Small intestine (tissue), 7 donors: ENCODE data around the gene TPM3. TPM values are rescaled to one million over a fixed set of nuclear protein-coding genes. Genes with fewer than 3 reads are reported as not detected.
A peak's percentile ranks its signal among the peaks of the same experiment; 100 is the strongest.

Source experiments
- DNase-seq, 2 donors: peaks; one replicate each; pipeline versions ENCODE4 v3.0.0 to v3.0.0-alpha.2; 2013
- FAIRE-seq: peaks from 2 replicates; lab custom pipeline; 2012; peaks lifted over from hg19 to GRCh38; lab: Jason Lieb, UNC
- H3K27ac ChIP-seq, 3 donors: one replicate each; pipeline ENCODE4 v1.5.1; 2013; ENCODE audit warnings: low read length in 2 of 3, mild to moderate bottlenecking in 2 of 3, control low read depth in 1 of 3, inconsistent platforms in 1 of 3, low read depth in 1 of 3, moderate library complexity in 1 of 3
- H3K27me3 ChIP-seq, 3 donors: one replicate each; pipeline ENCODE4 v1.6.1; 2013; ENCODE audit warnings: low read length in 3 of 3, inconsistent platforms in 1 of 3; ENCODE audit not compliant: control insufficient read depth in 3 of 3, insufficient read depth in 3 of 3
- H3K36me3 ChIP-seq, 3 donors: one replicate each; pipeline ENCODE4 v1.6.1; 2013; ENCODE audit warnings: low read length in 3 of 3, inconsistent platforms in 1 of 3, low read depth in 1 of 3, mild to moderate bottlenecking in 1 of 3, moderate library complexity in 1 of 3; ENCODE audit not compliant: control insufficient read depth in 3 of 3, insufficient read depth in 2 of 3
- H3K4me1 ChIP-seq, 3 donors: one replicate each; pipeline ENCODE4 v1.6.1; 2013; ENCODE audit warnings: low read length in 2 of 3, inconsistent platforms in 1 of 3, low read depth in 1 of 3, mild to moderate bottlenecking in 1 of 3, moderate library complexity in 1 of 3; ENCODE audit not compliant: control insufficient read depth in 3 of 3, insufficient read depth in 2 of 3
- H3K4me3 ChIP-seq, 3 donors: one replicate each; pipeline ENCODE4 v1.5.1; 2013; ENCODE audit warnings: low read length in 3 of 3, control low read depth in 1 of 3, inconsistent platforms in 1 of 3, low read depth in 1 of 3, mild to moderate bottlenecking in 1 of 3, moderate library complexity in 1 of 3
- H3K9me3 ChIP-seq, 2 donors: one replicate each; pipeline ENCODE4 v1.6.1; 2013; ENCODE audit warnings: low read depth in 1 of 2, low read length in 1 of 2; ENCODE audit not compliant: control insufficient read depth in 2 of 2, insufficient read depth in 1 of 2
- WGBS, 3 donors: extraction: QIAGEN DNeasy Blood & Tissue Kit; methylation state at CpG; one replicate each; pipeline ENCODE4 v1.1.7; 2013; 5-methylcytosine and 5-hydroxymethylcytosine counted together
- polyA plus RNA-seq, 4 donors: library from polyadenylated mRNA; stranded (reverse) in 3 of 4; unstranded in 1 of 4; fragments of 200-250 nt in 3 of 4; fragments of 120-200 nt in 1 of 4; gene quantifications; one replicate each; pipeline versions ENCODE4 v1.2.1 to v1.2.3, GENCODE V29; 2013
- donor health status: healthy with polysubstance abuse.
- donor health status: control.
- donor health status: control.
- donor health status: Bipolar disorder and iron deficiency.
- donor health status: healthy.

The TPM3 gene
- polyA plus RNA-seq, 4 donors = 244 to 335 (median 277) TPM

DNA sequence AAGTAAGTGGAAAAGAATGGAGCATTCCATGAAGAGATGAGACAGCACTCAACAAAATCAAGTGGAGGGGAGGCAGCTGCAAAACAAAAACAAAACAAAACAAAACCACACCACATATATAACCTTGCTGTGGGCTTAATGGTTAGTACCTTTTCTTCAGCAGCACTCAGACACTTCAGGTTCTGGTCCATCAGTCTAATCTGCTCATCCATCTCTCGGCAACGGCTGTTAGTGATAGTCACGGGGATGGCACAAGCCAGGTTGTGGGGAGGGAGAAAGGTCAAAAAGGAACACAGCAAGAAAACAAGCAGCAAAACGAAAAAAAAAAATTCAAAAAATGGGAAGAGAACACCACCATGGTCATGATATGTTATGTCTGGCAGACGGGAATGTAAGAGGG is 20.0 kb downstream of the TPM3 start:
- H3K36me3 ChIP-seq = peaks cover 35 to 66% (median 50%) of the 10 kb centered on the region in 3 donors
- DNase-seq = no peak
- WGBS, 3 donors = 86 to 91% (median 91%) methylated on average over 5 of the region's 5 CpGs
- no peak overlapping the region for H3K27ac ChIP-seq
- no peaks in the 10 kb centered on the region for H3K9me3 ChIP-seq
- H3K4me3 ChIP-seq = no peak overlapping the region
- no peaks in the 10 kb centered on the region for H3K27me3 ChIP-seq
- FAIRE-seq = no peak
- peaks cover 0 to 10% (median 5%) of the 10 kb centered on the region in 3 donors for H3K4me1 ChIP-seq

DNA sequence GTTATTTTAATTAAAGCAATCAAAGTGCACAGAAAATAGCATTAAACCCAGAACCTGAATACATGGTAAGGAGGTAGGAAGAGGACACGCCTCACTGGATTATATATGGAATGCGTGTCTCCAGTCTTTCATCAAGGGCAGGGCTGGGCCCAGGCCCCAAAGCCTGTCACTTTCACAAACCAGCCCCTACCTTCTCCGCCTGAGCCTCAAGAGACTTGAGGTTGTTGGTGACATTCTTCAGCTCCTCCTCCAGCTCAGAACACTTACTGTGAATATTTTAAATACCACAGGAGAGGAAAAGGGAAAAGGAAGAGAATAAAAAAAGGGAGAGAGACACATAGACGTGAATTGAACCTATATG is 20.7 kb downstream of the TPM3 start:
- 88 to 89% (median 88%) methylated on average over 4 of the region's 4 CpGs for WGBS, 3 donors
- Histone ChIP-seq H3K27ac (no peak overlapping the region), H3K9me3 (no peaks in the 10 kb centered on the region), H3K36me3 (peaks cover 37 to 73% (median 52%) of the 10 kb centered on the region in 3 donors), H3K4me1 (peaks cover 0 to 5% (median 0%) of the 10 kb centered on the region in 3 donors), H3K27me3 (no peaks in the 10 kb centered on the region), H3K4me3 (no peak overlapping the region)
- DNase-seq (no peak), FAIRE-seq (no peak)

DNA sequence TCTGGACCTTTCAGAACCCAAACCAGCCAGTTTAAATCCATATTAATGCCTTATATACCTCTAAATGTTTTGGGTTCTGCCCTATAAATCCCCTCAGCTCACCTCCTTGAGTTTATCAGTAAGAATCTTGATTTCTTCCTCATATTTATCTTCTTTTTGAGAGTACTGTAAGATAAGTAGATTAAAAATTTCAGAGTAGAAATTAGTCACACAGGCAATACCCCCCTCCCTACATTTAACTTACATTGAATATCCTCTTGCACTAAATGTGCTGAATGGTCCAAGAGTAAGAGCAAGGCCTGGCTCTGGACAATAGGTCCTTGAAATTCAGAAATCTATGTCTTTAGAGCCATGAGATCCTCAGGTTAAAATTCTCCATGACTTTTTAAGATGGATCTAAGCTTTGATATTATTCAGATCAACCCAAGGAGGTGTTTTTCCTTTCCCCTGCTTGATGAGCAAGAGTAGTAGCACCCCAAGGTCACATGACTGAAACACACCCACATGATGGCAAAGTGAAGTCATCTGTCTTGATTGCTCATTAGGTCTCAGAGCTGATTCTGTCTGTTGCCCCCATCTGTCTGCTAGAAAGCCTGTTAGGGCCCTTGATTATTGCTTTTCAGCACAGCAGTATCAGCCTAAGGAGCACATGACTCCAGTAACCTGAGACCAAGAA is 21.2 kb downstream of the TPM3 start:
- H3K4me1 ChIP-seq = no peaks in the 10 kb centered on the region
- DNase-seq (no peak), FAIRE-seq (no peak)
- H3K4me3 ChIP-seq = no peak overlapping the region
- peaks cover 37 to 69% (median 54%) of the 10 kb centered on the region in 3 donors for H3K36me3 ChIP-seq
- no peak overlapping the region for H3K27ac ChIP-seq
- H3K27me3 ChIP-seq = no peaks in the 10 kb centered on the region
- H3K9me3 ChIP-seq = no peaks in the 10 kb centered on the region

DNA sequence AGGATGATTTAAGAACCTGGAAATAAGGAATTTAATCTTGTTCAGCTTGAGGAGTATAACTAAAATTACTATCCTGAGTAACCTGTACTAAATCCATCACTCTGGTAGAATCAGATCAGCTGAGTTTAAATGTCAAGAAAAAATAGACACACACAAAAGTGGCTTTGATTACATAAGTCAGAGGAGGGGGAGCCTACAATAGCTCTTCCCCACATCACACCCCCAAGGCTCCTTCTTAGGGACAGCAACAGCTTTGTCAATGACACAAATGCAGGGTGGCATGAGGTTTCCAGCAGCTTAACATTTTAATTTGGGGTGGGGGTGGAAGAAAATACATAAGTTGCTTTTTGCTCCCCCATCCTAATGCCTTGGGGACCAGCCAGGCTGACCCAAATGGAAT is 24.4 kb downstream of the TPM3 start:
- DNase-seq (no peak), FAIRE-seq (no peak)
- Histone ChIP-seq H3K27me3 (no peaks in the 10 kb centered on the region), H3K9me3 (no peaks in the 10 kb centered on the region), H3K4me1 (no peaks in the 10 kb centered on the region), H3K4me3 (no peak overlapping the region), H3K36me3 (peaks cover 34 to 63% (median 58%) of the 10 kb centered on the region in 3 donors), H3K27ac (no peak overlapping the region)

DNA sequence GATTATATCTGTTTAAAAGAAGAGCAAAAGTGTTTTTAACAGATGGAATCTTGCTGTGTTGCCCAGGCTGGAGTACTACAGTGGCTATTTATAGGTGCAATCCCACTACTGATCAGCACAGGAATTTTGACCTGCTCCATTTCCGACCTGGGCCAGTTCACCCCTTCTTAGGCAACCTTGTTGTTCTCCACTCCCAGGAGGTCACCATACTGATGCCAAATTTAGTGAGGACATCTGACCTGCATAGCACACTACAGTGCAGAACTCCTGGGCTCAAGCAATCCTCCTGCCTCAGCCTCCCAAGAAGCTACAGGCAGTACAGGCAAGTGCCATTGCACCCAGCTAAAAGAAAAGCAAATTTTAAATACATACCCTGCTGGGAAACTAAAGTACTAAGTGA is 25.7 kb downstream of the TPM3 start:
- FAIRE-seq = no peak
- Histone ChIP-seq H3K27me3 (no peaks in the 10 kb centered on the region), H3K4me3 (no peak overlapping the region), H3K27ac (no peak overlapping the region), H3K9me3 (no peaks in the 10 kb centered on the region), H3K36me3 (peaks cover 25 to 58% (median 51%) of the 10 kb centered on the region in 3 donors), H3K4me1 (no peaks in the 10 kb centered on the region)
- no peak for DNase-seq
- WGBS, 3 donors = 78 to 100% (median 96%) methylated on average over 1 of the region's 1 CpG

DNA sequence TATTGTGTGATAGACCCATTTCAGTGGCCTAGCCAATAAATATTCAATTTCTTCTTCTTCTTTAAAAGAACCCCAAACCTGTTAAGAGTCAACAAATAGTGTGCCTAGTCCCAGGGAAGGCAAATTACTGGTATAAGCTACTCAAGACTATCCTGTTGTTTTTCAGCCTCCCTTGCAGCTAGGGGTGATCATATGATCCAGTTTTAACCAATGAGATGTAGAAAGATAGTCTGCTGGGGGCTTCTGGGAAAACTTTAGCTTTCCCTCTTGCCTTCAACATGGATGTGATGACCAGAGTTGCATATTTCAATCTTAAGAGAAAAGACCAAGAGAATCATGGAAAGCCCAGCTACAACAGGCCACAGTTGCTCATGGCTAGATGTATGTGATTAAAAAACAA is 32.3 kb downstream of the TPM3 start:
- H3K27me3 ChIP-seq = no peaks in the 10 kb centered on the region
- DNase-seq (no peak), FAIRE-seq (no peak)
- peaks cover 0 to 3% (median 0%) of the 10 kb centered on the region in 3 donors for H3K4me1 ChIP-seq
- no peaks in the 10 kb centered on the region for H3K9me3 ChIP-seq
- no peak overlapping the region for H3K4me3 ChIP-seq
- no peak overlapping the region for H3K27ac ChIP-seq
- peaks cover 18 to 41% (median 23%) of the 10 kb centered on the region in 3 donors for H3K36me3 ChIP-seq

DNA sequence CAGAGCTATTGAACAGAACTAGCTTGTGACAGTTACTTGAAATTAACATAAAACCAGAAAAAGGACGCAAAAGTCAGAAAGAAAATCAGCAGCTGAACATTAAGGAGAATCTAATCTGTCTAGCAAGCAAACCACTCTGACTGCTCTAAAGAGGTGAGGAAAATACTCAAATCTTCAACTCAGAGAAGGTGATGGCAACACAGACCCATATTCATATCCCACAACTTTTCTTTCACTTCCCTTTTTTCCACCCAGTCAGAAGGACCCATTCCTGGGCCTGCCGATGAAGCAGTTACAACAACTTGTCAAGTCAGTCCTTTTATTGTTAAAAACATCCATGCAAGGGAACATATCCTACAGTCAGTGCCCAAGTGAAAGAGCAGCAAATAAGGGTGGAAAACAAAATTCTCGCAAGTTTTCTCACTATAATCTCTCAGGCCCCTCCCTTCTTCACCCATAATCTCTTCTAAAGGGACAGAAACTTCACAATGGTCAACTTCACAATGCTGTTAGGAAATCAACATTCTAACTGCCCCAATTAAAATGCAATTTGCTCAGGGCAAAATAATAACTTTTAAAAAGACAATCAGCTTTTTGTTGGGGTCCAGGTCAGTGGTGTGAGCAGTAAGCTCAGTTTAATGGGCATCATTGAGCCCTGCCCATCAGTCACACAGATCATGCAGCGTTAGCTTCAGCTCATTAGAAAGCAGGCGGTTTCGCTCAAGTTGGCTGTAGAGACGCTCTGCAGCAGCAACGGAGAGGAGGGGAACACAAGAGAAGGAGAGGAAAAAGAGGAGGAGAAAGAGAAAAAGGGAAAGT is 33.4 kb downstream of the TPM3 start:
- Histone ChIP-seq H3K36me3 (peaks cover 9 to 36% (median 15%) of the 10 kb centered on the region in 3 donors), H3K27ac (peak overlapping the region in 2 of 3 donors; percentile 37 to 38), H3K4me3 (no peak overlapping the region), H3K27me3 (no peaks in the 10 kb centered on the region), H3K9me3 (no peaks in the 10 kb centered on the region), H3K4me1 (peaks cover 0 to 3% (median 0%) of the 10 kb centered on the region in 3 donors)
- 79 to 90% (median 80%) methylated on average over 8 of the region's 8 CpGs for WGBS, 3 donors
- DNase-seq (no peak), FAIRE-seq (no peak)

DNA sequence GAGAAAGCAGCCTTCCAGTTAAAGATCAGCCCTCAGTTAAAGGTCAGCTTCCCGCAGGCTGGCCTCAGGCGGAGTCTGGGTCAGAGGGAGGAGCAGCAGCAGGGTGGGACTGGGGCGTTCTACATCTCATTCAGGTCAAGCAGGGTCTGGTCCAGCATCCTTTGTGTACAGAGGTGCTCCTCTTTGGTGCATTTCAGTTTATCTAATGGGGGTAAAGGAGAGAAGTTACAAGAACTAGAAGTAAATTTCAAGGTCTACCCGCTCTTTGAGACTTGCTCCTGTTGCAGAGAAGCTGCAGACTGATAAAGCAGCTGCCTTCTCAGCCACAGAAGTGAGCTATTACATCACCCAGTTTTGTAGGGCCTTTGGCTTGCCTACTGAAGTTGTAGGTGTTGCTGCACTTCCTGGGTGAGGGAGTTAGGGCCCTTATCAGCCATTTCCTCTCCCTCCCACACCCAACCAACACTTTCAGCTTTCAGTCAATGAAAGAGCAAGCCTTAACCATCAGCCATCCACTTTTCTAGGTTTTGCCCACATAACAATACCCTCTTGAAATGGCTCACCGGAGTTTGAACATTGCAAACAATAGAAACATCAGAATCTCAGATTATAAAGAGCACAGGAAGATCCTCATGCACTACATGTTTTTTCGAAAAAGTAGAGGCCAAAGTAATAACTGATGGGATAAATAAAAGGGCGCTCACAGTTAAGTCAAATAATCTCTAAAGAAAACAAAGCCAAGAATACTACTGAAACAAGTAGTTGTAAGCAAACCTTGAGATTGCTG is 34.2 kb downstream of the TPM3 start:
- WGBS, 3 donors = 50 to 55% (median 51%) methylated on average over 7 of the region's 7 CpGs
- Histone ChIP-seq H3K27me3 (no peaks in the 10 kb centered on the region), H3K9me3 (no peaks in the 10 kb centered on the region), H3K4me1 (peaks cover 0 to 3% (median 0%) of the 10 kb centered on the region in 3 donors), H3K4me3 (no peak overlapping the region), H3K27ac (peak overlapping the region in 1 of 3 donors; percentile 4), H3K36me3 (peaks cover 8 to 33% (median 11%) of the 10 kb centered on the region in 3 donors)
- DNase-seq (peak; percentile 41 to 62), FAIRE-seq (no peak)
